Muscle layer of colon (tissue), 2 donors: ENCODE results near the gene SALL3.

Experiments used
- H3K27ac ChIP-seq: one replicate; pipeline ENCODE4 v1.7.0; 2013; ENCODE audit warnings: low read depth, mild to moderate bottlenecking, low read length, moderate library complexity
- H3K27me3 ChIP-seq, 2 donors: one replicate each; pipeline ENCODE4 v1.7.0; 2013; ENCODE audit warnings: low read length in 2 of 2, mild to moderate bottlenecking in 2 of 2; ENCODE audit not compliant: insufficient read depth in 2 of 2, control insufficient read depth in 1 of 2
- H3K36me3 ChIP-seq: one replicate; pipeline ENCODE4 v1.7.0; 2013; ENCODE audit warnings: mild to moderate bottlenecking, low read length; ENCODE audit not compliant: insufficient read depth
- H3K4me1 ChIP-seq: one replicate; pipeline ENCODE4 v1.7.0; 2013; ENCODE audit warnings: mild to moderate bottlenecking, low read length; ENCODE audit not compliant: insufficient read depth
- H3K4me3 ChIP-seq, 2 donors: one replicate each; pipeline ENCODE4 v1.7.0; 2013; ENCODE audit warnings: low read length in 2 of 2, low read depth in 1 of 2, mild to moderate bottlenecking in 1 of 2, moderate library complexity in 1 of 2
- H3K9ac ChIP-seq: one replicate; pipeline ENCODE4 v1.7.0; 2013; ENCODE audit warnings: low read length
- H3K9me3 ChIP-seq: one replicate; pipeline ENCODE4 v1.7.0; 2013; ENCODE audit warnings: mild to moderate bottlenecking, low read length
- donor health status: abdominal sarcoma.
- donor health status: Adenocarcinoma of cecum.

Gene SALL3

DNA sequence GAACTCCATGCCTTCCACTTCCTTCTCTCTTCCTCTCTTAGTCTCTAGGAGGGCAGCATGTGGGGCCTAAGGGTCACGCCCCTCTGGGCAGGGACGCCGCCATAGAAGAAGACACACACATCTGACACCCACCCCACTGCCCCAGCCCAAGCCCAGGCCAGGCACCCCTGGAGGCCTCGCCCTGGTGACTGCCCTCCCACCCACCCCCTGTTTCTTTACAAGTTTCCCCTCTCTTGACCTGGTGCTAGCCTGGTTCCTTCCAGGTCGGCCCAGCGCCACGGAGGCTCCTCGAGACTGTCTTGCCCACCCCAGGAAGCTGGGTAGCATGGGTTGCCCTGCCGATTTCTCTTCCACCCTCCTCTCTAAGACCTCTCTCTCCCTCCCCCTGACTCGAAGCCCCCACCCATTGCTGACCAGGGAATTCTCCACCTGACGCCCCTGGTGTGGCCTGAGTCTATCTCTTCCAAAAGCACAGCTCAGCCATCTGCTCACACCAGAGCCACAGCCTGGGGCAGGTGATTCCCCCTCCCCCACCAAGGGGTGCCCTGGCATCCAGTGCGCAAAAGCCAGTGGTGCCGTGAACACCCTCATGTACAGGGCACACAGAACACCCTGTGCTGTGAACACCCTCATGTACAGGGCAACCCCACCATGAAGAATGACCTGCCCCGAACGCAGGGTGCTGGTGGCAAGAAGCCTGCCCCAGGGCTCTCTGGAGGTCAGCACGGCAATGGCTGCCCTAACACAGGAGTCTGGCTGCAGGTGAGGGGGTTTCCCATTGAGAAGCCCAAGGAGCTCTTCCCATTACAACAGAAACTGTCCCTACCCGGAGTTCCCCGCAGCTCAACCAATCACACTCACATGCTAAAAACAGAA, 13.5 kb upstream of the SALL3 start:
- Histone ChIP-seq H3K9ac (no peak overlapping the region), H3K4me3 (no peak overlapping the region), H3K27ac (no peak overlapping the region), H3K27me3 (peaks cover 1 to 4% of the 10 kb centered on the region in 2 donors), H3K9me3 (no peaks in the 10 kb centered on the region), H3K4me1 (no peaks in the 10 kb centered on the region), H3K36me3 (no peaks in the 10 kb centered on the region)

DNA sequence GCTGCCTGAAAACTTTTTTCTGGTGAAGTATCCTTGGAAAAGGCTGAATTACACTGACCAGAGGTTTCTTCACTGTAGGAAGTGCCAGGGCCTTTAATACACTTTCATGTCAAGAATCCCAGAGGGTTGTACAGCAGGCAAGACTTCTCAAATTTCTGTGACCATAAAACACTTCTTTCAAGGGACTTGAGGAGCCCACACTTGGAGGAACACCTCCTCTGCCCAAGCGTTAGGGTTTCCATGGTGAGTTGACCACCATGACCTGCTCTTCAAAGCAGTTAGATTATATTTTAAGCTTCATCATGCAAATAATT, 12.9 kb upstream of the SALL3 start:
- H3K9me3 ChIP-seq, result no peaks in the 10 kb centered on the region
- H3K36me3 ChIP-seq, result no peaks in the 10 kb centered on the region
- no peak overlapping the region for H3K4me3 ChIP-seq
- H3K4me1 ChIP-seq, result no peaks in the 10 kb centered on the region
- H3K27me3 ChIP-seq, result peaks cover 4 to 8% of the 10 kb centered on the region in 2 donors
- H3K9ac ChIP-seq, result no peak overlapping the region
- H3K27ac ChIP-seq, result no peak overlapping the region

DNA sequence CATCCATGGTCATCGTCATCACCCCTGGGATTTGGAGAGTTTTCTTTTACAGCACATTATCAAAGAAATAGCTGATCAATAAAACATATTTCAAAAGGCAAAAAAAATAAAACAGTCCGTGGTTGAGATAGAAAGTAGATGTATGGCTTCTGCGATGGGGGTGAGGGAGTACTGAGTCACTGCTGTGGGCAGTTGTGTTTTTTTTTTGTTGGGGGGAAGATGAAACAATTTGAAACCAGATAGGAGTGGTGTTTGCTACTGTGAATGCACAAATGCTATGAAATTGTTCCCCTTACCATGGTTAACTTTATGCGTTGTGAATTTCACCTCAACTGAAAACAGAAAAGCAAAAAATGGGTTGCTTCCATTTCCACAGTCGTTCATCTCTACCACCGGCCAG, 11.9 kb upstream of the SALL3 start:
- no peak overlapping the region for H3K27ac ChIP-seq
- H3K4me1 ChIP-seq, result no peaks in the 10 kb centered on the region
- H3K9ac ChIP-seq, result no peak overlapping the region
- H3K27me3 ChIP-seq, result peaks cover 4 to 17% of the 10 kb centered on the region in 2 donors
- no peaks in the 10 kb centered on the region for H3K36me3 ChIP-seq
- no peak overlapping the region for H3K4me3 ChIP-seq
- no peaks in the 10 kb centered on the region for H3K9me3 ChIP-seq

DNA sequence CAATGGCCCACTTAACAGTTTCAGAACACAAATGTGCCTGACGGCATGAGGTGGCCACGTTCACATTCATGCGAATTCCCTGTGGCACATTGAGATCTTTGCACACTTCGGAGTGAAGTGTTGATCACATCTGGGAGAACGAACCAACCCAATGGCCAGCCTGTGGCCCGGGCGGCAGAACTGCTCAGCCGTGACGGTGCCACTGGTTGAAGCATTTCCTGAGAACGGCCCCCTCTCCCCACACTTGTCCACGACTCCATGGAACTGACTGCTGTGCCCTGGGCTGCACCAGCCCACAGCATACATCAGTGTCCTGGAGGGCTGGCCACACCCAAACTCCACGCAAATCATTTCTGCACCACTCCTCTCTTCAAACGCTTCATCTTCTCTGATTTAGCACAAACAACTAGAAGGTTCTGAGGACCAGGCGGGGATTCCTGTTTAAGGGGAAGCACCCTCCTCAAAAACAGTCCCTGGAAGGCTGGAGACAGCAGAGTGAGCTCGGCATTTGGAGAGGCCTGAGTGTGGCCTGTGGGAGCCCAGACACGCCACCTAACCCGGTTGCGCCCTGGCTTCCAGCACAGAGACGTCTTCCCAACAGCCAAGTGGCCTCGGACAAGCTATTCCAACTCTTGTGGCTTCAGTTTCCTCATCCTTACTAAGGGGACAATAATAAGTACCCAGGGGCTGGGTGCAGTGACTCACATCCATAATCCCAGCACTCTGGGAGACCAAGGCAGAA, 9.9 kb upstream of the SALL3 start:
- H3K27me3 ChIP-seq, result peaks cover 4 to 38% of the 10 kb centered on the region in 2 donors

DNA sequence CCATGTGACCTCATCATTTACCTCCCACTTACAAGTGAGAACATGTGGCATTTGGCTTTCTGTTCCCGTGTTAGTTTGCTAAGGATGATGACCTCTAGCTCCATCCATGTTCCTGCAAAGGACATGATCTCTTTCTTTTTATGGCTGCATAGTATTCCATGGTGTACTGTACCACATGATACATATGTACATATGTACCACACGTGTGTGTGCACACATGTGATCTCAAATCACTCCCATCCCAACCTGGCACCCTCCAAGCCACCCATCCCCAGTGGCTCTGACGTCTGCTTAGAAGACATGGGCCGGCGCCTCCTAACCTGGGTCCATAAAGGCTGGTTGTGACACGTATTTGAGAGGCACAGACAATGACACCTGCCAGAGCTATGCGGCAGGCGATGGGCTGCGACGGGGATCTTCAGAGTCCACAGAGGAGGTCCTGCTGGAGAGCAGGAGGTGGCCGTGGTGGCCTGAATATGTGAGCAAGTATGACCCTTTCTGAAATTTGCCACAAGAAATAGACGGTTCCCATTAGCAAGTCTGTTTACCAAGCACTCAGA, 8.8 kb upstream of the SALL3 start:
- Histone ChIP-seq H3K36me3 (no peaks in the 10 kb centered on the region), H3K9ac (no peak overlapping the region), H3K4me1 (no peaks in the 10 kb centered on the region), H3K27me3 (peaks cover 8 to 45% of the 10 kb centered on the region in 2 donors), H3K27ac (no peak overlapping the region), H3K4me3 (no peak overlapping the region), H3K9me3 (no peaks in the 10 kb centered on the region)

More for the DNA sequence above, 9.9 kb upstream of the SALL3 start:
- H3K9me3 ChIP-seq, result no peaks in the 10 kb centered on the region
- H3K36me3 ChIP-seq, result no peaks in the 10 kb centered on the region
- no peaks in the 10 kb centered on the region for H3K4me1 ChIP-seq
- no peak overlapping the region for H3K27ac ChIP-seq
- H3K4me3 ChIP-seq, result no peak overlapping the region
- no peak overlapping the region for H3K9ac ChIP-seq

DNA sequence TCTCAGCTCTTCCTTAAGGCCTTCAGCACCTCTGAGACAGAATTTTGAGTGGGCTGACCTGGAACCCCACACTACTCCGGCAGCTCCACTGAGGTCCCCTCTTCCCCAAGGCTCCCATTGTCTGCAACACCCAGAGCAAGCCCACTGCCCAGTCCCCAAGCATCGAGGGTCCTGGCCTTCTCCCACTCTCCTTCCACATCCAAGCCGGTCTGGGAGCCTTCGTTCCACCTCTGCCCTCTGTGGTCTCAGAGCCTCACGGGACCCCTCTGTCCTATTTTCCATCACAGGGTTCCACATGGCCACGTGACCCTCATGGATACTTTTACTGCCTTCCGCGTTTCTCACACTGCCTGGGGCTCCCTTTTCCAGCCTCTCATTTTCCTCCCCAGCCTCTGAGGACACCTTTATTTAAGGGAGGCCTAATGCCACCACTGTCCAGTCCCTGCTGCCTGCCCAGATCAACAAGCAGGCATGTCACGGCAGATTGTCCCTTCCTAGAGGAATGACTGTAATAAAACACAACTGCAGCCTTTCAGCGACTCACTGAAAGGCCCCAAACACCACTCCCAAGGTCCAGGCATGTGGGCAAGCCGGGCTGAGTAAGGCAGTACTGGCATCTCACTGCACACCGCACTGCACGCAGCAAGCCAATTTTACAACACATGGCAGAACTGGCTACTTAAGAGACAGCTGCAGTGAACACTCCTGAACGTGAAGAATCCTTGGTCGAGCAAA, 7.9 kb upstream of the SALL3 start:
- no peaks in the 10 kb centered on the region for H3K4me1 ChIP-seq
- peaks cover 16 to 47% of the 10 kb centered on the region in 2 donors for H3K27me3 ChIP-seq
- no peak overlapping the region for H3K4me3 ChIP-seq
- H3K36me3 ChIP-seq, result no peaks in the 10 kb centered on the region
- H3K9ac ChIP-seq, result no peak overlapping the region
- no peak overlapping the region for H3K27ac ChIP-seq
- no peaks in the 10 kb centered on the region for H3K9me3 ChIP-seq

DNA sequence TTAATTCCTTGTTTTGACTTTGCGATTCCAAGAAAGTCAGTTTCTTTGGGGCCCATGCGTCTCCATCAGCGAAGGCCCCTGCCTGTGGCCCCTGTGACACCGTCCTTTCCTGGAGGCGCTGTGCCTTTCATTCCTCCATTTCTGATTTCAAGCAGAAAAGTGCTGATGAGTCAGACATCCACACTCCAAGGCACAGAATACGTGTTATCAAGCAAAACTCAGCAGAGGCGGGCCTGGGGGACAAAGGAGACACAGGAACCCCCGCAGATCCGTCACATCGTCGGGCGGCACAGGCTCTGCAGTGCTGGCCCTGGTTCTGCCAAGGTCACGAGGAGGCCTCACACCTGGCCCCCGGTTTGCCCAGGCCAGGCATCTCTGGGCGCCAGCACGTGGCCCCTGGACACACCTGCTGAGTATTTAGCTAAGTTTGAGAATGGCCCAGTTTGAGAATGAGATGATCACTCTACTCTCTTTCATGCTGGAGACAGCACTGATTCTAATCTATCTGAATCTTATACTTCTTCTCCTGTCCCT, 7.2 kb upstream of the SALL3 start:
- H3K4me3 ChIP-seq, result no peak overlapping the region
- no peak overlapping the region for H3K9ac ChIP-seq
- peaks cover 16 to 54% of the 10 kb centered on the region in 2 donors for H3K27me3 ChIP-seq

DNA sequence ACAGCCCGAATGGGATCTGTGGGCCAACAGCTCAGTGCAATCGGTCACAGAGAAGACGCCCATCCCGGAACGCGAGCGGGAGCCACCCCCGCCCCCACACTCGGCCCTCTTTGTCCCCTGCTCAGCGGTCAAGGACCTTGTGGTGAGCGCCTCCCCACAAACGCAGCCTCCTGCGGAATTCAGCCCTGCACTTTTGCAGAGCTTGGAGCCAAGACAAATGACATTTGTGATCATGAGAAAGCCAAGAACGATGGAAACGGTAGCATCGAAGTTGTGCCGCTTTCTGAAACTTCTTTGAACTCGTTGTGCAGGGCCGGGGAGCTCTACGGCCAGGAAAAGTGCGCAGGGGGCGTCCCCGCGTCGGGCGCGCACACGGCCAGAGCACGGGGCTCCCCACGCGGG, 6.7 kb upstream of the SALL3 start:
- Histone ChIP-seq H3K4me1 (no peaks in the 10 kb centered on the region), H3K9ac (no peak overlapping the region), H3K4me3 (no peak overlapping the region), H3K27ac (no peak overlapping the region), H3K36me3 (no peaks in the 10 kb centered on the region), H3K27me3 (peaks cover 16 to 58% of the 10 kb centered on the region in 2 donors), H3K9me3 (no peaks in the 10 kb centered on the region)

More for the DNA sequence above, 7.2 kb upstream of the SALL3 start:
- Histone ChIP-seq H3K36me3 (no peaks in the 10 kb centered on the region), H3K9me3 (no peaks in the 10 kb centered on the region), H3K27ac (no peak overlapping the region), H3K4me1 (no peaks in the 10 kb centered on the region)

DNA sequence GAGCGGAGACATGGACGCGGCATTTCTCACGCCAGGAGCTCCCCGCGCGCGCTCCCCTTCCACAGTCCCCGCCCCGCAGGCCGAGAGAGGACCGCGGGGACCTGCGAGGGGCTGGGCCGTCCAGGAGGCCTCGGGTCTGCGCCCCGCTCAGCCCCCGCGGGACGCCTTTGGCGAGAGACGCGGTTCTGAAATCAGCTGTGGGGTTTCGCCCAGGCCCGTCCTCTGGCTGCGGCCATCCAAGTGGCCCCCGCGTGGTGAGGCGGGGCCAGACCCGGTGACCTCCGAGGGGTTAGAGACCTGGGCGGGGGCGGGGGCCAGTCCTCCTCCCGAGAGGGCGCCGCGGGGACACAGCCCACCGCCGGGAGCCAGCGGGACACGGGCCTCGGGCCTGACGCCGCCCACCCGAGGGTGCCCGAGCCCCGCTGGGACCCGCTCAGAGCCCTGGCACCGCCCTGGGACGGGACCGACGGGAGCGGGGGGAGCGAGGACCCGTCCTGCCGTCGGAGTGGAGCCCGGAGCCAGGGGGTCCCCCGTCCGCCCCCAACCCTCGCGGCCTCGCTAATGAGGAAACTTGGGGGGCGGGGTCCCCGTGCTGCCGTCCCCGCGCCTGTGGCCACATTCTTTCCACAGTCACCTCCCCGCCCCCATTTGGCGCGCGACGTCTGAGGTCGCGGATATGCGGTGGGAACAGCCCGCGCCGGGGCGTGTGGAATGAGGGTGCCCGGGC, 6.1 kb upstream of the SALL3 start:
- no peak overlapping the region for H3K4me3 ChIP-seq

DNA sequence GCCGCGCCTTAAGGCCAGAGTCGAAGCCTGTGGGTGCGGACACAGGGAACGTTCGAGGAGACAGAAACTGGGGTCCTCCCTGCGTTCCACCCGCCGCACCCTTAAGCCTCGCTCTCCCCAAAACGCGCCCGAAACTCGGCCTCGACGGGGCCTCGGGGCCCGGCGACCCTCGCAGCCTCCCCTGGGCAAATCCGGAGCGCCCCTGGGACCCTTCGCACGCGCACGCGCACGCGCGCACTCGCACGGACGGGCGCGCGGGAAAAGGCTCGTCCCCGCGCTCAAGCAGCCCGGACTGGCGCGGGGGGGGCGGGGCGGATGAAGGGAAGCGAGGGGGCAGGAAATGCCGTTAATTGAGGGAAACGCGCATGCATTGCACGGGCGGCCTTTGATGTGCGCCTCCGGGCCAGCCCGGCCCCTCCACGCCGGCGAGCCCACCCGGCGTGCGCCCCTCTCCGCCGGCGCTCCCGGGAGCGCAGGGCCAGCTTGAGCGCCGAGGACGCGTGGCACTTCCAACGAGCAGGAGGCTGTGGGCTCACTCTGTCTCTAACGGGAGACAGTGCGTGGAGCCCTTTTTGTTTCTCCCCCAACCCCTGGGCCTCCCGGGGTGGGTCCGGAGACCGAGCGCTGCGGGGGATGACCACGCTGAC, 5.4 kb upstream of the SALL3 start:
- Histone ChIP-seq H3K4me3 (no peak overlapping the region), H3K27me3 (peaks cover 16 to 68% of the 10 kb centered on the region in 2 donors), H3K4me1 (no peaks in the 10 kb centered on the region), H3K9me3 (no peaks in the 10 kb centered on the region), H3K9ac (no peak overlapping the region), H3K36me3 (no peaks in the 10 kb centered on the region), H3K27ac (no peak overlapping the region)

More for the DNA sequence above, 6.1 kb upstream of the SALL3 start:
- Histone ChIP-seq H3K9ac (no peak overlapping the region), H3K27ac (no peak overlapping the region), H3K4me1 (no peaks in the 10 kb centered on the region), H3K27me3 (peaks cover 16 to 64% of the 10 kb centered on the region in 2 donors), H3K9me3 (no peaks in the 10 kb centered on the region), H3K36me3 (no peaks in the 10 kb centered on the region)
